NOMO-1 (cell line): ENCODE results near the gene KRTAP5-1.
A peak's percentile ranks its signal among the peaks of the same experiment; 100 is the strongest.
"Not testable (repeated sequence)": the region's sequence is repeated elsewhere in the genome, so short reads cannot be mapped to it uniquely, and the experiment has no call there.

Source experiments
- DNase-seq, 2 experiments: peaks; one replicate each; lab custom pipeline; 2025; ENCODE audit not compliant: unreplicated experiment in 2 of 2; lab: John Stamatoyannopoulos, UW

Gene KRTAP5-1

GRCh38 chr11:1603629-1604028, 18.5 kb upstream of the KRTAP5-1 start:
- DNase-seq, result no peak

- not testable (repeated sequence) for DNase-seq
These were observed 16.6 kb upstream of the KRTAP5-1 start for GRCh38 chr11:1601663-1602062.

DNA sequence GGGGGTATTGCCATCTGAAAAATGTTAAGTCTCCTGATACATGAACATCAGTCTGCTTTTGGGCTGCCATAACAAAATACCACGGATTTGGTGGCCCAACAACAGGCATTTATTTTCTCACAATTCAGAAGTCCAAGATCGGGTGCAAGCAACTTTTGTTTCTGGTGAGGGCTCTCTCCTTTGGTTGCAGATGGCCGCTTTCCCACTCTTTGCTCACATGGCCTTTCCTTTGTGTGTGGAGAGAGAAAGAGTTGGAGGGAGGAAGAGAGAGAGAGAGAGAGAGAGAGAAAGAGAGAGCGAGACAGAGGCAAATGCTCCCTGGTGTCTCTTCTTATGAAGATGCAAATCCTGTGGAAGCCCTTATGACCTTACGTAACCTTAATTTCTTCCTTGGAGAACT, 15.5 kb upstream of the KRTAP5-1 start:
- no peak for DNase-seq

DNA sequence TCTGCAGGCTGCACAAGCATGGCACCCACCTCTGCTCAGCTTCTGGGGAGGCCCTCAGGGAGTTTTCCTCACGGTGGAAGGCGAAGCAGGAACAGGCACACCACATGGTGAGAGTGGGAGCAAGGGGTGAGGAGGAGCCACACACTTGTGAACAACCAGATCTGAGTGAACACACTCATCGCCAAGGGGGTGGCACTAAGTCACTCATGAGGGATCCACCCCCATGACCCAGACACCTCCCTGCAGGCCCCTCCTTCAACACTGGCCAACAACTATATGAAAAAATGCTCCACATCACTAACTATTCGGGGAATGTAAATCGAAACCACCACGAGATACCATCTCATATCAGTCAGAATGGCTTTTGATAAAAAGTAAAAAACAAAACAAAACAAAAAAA, 13.7 kb upstream of the KRTAP5-1 start:
- DNase-seq, result no peak

DNA sequence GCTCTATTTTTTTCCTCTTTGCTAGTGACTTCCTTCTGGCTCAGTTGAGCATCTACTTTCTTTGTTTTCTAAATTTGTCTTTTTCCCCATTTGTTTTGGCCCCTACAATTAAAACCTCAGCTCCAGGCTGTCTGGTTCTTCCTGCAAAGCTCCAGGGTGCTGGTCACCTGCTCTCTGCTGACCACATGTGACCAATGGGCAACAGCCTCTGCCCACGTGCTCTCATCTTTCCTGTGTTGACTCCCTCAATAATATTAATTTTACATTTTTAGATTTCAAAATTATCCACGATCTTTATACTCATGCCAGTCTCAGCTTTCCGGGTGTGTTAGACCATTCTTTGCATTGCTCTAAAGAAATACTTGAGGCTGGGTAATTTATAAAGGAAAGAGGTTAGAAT, 13.3 kb upstream of the KRTAP5-1 start:
- not testable (repeated sequence) for DNase-seq

GRCh38 chr11:1597994-1598380, 12.9 kb upstream of the KRTAP5-1 start, which contains the start of gene KRTAP5-2:
Gene KRTAP5-2, minus strand, starts transcription at chr11:1598294. Its CDS starts 44 bp downstream, at chr11:1598250.
- no peak for DNase-seq

DNA sequence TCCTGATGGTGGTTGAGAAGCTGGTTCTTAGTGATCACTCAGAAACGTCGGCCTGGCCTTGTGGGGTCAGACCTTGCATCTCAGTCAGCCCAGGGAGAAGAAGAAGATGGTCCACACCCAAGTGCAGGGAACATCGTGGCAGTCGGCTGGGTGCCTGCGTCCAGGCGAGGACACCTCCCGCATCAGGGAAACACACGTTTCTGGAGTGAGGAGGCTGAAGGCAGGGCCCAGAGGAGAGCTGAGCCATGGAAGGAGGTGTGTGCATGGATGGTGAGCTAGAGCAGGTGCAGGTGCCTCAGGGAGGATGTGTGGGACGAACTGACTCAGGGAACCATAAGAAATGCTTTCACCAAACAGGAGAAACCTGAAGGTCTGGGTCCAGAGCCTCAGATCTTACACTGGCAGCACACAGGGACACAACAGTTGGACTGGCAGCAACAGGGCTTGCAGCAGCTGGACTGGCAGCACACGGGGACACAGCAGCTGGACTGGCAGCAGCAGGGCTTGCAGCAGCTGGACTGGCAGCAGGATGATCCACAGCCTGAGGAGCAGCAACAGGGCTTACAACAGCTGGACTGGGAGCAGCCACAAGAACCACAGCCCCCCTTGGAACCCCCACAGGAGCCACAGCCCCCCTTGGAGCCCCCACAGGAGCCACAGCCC, 12.4 kb upstream of the KRTAP5-1 start:
- no peak for DNase-seq

GRCh38 chr11:1596576-1597121, 11.6 kb upstream of the KRTAP5-1 start:
- not testable (repeated sequence) for DNase-seq

- not testable (repeated sequence) for DNase-seq
These were observed 11.0 kb upstream of the KRTAP5-1 start for GRCh38 chr11:1595994-1596575.

- DNase-seq, result no peak
These were observed 7.5 kb upstream of the KRTAP5-1 start for GRCh38 chr11:1592628-1593027.

GRCh38 chr11:1589996-1590395, 4.9 kb upstream of the KRTAP5-1 start:
- DNase-seq, result no peak

DNA sequence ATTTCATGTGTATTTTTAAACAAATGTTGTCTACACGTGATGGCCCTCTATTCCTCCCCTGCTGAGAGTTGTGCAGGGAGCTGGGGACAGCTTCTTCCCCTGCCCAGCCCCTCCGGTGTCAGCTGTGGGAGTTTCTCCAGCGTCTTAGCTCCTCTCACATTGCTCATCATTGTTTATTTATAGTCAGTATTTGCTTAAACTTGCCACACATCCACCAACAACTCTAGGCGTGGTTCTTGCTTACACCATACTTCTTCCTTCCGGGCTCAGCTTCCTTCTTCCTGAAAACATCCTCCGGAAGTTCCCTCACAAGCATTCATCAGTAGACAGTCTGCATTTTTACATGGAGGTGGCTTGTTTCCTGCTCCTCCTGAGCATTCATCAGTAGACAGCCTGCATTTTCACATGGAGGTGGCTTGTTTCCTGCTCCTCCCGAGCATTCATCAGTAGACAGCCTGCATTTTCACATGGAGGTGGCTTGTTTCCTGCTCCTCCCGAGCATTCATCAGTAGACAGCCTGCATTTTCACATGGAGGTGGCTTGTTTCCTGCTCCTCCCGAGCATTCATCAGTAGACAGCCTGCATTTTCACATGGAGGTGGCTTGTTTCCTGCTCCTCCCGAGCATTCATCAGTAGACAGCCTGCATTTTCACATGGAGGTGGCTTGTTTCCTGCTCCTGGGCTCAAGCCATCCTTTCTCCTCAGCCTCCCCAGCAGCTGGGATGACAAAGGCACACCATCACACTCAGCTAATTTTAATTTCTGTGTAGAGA, 4.3 kb upstream of the KRTAP5-1 start:
- DNase-seq, result peak; percentile 75 to 81

- no peak for DNase-seq
These were observed 1.6 kb upstream of the KRTAP5-1 start for GRCh38 chr11:1586699-1587098.

- DNase-seq, result not testable (repeated sequence)
These were observed 2.2 kb downstream of the KRTAP5-1 start for GRCh38 chr11:1582909-1583308.

DNA sequence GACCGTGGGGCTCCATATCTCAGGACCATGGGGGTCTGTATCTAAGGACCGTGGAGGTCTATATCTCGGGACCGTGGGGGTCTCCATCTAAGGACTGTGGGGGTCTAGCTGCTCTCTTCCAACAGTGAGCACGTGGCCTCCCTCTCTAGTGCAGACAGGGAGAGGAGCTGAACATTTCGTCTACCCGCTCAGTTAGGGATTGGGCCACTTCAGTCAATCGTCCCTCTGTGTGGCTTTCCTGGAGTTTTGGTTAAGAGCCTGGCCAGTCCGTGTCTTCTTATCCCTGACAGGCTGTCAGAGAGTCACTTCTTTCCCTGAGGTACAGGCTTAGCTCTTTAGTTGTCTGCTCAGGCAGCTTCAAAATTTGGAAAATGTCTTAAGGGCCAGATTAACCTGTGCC, 3.1 kb downstream of the KRTAP5-1 start:
- no peak for DNase-seq

DNA sequence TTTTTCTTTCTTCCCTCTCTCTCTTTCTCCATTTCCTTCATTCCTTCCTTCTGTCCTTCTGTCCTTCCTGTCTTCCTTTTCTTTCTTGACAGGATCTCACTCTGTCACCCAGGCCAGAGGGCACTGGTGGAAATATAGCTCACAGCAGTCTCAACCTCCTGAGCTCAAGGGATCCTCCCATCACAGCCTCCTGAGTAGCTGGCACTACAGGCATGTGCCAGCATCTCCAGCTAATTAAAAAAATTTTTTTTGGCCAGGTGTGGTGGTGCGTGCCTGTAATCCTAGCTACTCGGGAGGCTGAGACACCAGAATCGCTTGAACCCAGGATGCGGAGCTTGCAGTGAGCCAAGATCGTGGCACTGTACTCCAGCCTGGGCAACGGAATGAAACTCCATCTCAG, 8.3 kb downstream of the KRTAP5-1 start:
- DNase-seq, result no peak

- DNase-seq, result not testable (repeated sequence)
These were observed 9.3 kb downstream of the KRTAP5-1 start for GRCh38 chr11:1575756-1576155.

GRCh38 chr11:1574933-1575242, 10.2 kb downstream of the KRTAP5-1 start:
- DNase-seq, result no peak

DNA sequence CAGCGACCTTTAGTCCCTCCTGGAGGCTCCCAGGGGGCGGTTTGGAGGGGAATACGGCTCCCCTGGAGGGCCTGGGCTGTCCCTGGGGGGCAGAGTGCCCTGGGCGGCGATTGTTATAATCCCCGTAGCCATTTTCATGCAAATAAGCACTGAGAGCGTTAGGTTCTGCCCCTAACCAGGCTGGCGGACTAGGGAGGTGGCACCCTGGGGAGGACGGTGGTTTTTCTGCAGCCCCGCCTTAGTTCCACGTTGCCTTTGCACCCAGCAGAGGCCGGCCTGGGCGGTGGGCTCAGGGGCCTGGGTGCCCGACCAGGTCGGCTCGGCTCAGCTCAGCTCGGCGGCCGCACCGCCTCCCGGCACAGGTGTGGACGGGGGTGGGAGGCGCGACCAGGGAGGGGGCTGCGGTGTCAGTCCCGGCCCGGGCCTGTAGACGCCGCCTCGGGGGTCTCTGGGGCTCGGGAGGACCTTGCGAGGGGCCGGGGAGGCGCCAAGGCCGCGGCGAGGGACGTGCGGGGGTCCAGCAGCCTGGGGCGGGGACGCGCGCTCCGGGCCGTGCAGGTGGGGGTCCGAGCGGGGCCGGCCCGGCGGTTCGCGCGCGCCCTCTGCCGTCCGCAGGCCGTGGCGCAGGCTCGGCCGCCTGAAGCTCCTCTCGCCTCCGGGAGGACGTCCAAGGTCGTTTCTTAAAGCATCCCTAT, 10.7 kb downstream of the KRTAP5-1 start:
- peak; percentile 29 to 40 for DNase-seq

DNA sequence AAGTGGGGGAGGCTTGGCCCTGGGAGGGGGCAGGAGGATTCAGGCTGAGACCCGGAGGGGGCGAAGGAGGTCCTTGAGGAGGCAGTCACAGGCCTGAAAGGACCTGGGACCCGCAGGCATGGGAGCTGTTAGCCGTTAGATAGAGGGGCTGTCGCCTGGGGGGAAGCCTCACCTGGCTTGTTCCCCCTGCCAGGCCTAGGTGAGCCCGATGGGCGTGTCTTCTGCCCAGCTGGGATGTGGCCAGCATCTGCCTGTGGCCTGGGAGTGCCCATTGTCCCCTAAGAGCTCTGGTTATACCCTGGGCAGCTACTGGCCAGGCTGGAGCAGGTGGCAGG, 11.2 kb downstream of the KRTAP5-1 start:
- DNase-seq, result no peak
